Loucy (cell line): ENCODE measurements around the gene NUP50.

Experiments
- CTCF ChIP-seq: fragments of 200-600 bp; sonication (generic); conservative IDR thresholded peaks from 2 replicates; pipeline ENCODE4 v1.5.1; 2014; ENCODE audit warnings: mild to moderate bottlenecking, antibody characterized with exemption, low read length
- EZH2phosphoT487 ChIP-seq: fragments of 200-600 bp; IDR thresholded peaks from 2 replicates; pipeline ENCODE4 v1.6.1; 2018; ENCODE audit warnings: antibody characterized with exemption, mild to moderate bottlenecking, moderate library complexity, borderline replicate concordance

- TF ChIP-seq CTCF (no peak), EZH2phosphoT487 (no peak)
Observed at GRCh38 chr22:45196926-45197605, 33.3 kb downstream of the NUP50 start.
